AG04449 (cell line): ENCODE data around the gene ERBB4.

ENCODE experiments used
- CTCF ChIA-PET: fragments of 350-600 bp; formaldehyde crosslinking; extraction: SDS; loops from one replicate; lab custom pipeline; 2021; ENCODE audit warnings: antibody characterized with exemption; lab: Yijun Ruan, JAX
- POLR2A ChIA-PET: fragments of 400-600, 350-600 bp; formaldehyde crosslinking; extraction: SDS; loops from one replicate; lab custom pipeline; 2020; ENCODE audit warnings: antibody characterized with exemption, inconsistent platforms; lab: Yijun Ruan, JAX
- DNase-seq: peaks from one replicate; pipeline ENCODE4 v3.0.0-alpha.2; 2010; ENCODE audit warnings: low read depth, low spot score
- H3K4me3 ChIP-seq: 2 replicates; pipeline ENCODE4 v1.5.1; 2011; ENCODE audit warnings: low read depth, mild to moderate bottlenecking, control low read depth, low read length
- CTCF ChIP-seq: IDR thresholded peaks from one replicate; pipeline ENCODE4 v1.5.1; 2011; ENCODE audit warnings: mild to moderate bottlenecking, moderate library complexity, low read length, control low read depth, inconsistent platforms; ENCODE audit not compliant: insufficient read depth; ENCODE audit errors: missing control alignments

The ERBB4 gene

GRCh38 chr2:211364911-211365310 lies 1173.7 kb downstream of the ERBB4 start:
- TF ChIP-seq CTCF = no peak
- ChIA-PET POLR2A (no interaction called here), CTCF (no interaction called here)
- DNase-seq = no peak
- H3K4me3 ChIP-seq = no peak overlapping the region

- DNase-seq = no peak
- H3K4me3 ChIP-seq = no peak overlapping the region
- CTCF ChIA-PET = no interaction called here
- no peak for TF ChIP-seq CTCF
- POLR2A ChIA-PET = no interaction called here
Observed at GRCh38 chr2:211361383-211361782, 1177.2 kb downstream of the ERBB4 start.

GRCh38 chr2:211359347-211359746 lies 1179.3 kb downstream of the ERBB4 start:
- ChIA-PET CTCF (no interaction called here), POLR2A (no interaction called here)
- no peak for TF ChIP-seq CTCF

GRCh38 chr2:211358504-211358903 lies 1180.1 kb downstream of the ERBB4 start:
- no peak for DNase-seq
- CTCF ChIA-PET = no interaction called here

More at GRCh38 chr2:211359347-211359746, 1179.3 kb downstream of the ERBB4 start:
- H3K4me3 ChIP-seq = no peak overlapping the region
- DNase-seq = no peak

GRCh38 chr2:211354481-211354880 lies 1184.1 kb downstream of the ERBB4 start:
- no peak for DNase-seq
- no peak overlapping the region for H3K4me3 ChIP-seq
- no peak for TF ChIP-seq CTCF
- POLR2A ChIA-PET = no interaction called here
- CTCF ChIA-PET = no interaction called here

More at GRCh38 chr2:211358504-211358903, 1180.1 kb downstream of the ERBB4 start:
- POLR2A ChIA-PET = no interaction called here
- H3K4me3 ChIP-seq = no peak overlapping the region
- no peak for TF ChIP-seq CTCF

GRCh38 chr2:211351987-211352386 lies 1186.6 kb downstream of the ERBB4 start:
- no peak overlapping the region for H3K4me3 ChIP-seq
- ChIA-PET POLR2A (no interaction called here), CTCF (no interaction called here)
- no peak for TF ChIP-seq CTCF
- no peak for DNase-seq
